Loucy (cell line): ENCODE results near the gene TLE3.

Source experiments
- H2AFZ ChIP-seq: fragments of 200-600 bp; sonication (generic); 2 replicates; pipeline ENCODE4 v1.6.0; 2016; ENCODE audit warnings: antibody characterized with exemption, mild to moderate bottlenecking, low read length, moderate library complexity
- H3F3A ChIP-seq: fragments of 200-600 bp; 2 replicates; pipeline ENCODE4 v1.6.0; 2016; ENCODE audit warnings: antibody characterized with exemption, low read depth, mild to moderate bottlenecking
- H3K27me3 ChIP-seq: fragments of 200-600 bp; sonication (generic); 2 replicates; pipeline ENCODE4 v1.6.1; 2014; ENCODE audit warnings: low read length, mild to moderate bottlenecking; ENCODE audit not compliant: insufficient read depth, poor library complexity, severe bottlenecking
- H3K36me3 ChIP-seq: fragments of 200-600 bp; sonication (generic); 2 replicates; pipeline ENCODE4 v1.6.1; 2016; ENCODE audit warnings: low read length; ENCODE audit not compliant: insufficient read depth
- H3K4me1 ChIP-seq: fragments of 200-600 bp; sonication (generic); 2 replicates; pipeline ENCODE4 v1.5.1; 2014; ENCODE audit warnings: low read length, mild to moderate bottlenecking; ENCODE audit not compliant: insufficient read depth, poor library complexity, severe bottlenecking
- H3K4me2 ChIP-seq: fragments of 200-600 bp; sonication (generic); 2 replicates; pipeline ENCODE4 v1.6.0; 2014; ENCODE audit warnings: antibody characterized with exemption, low read length, low read depth, mild to moderate bottlenecking; ENCODE audit not compliant: poor library complexity, severe bottlenecking
- H3K4me3 ChIP-seq: fragments of 200-600 bp; sonication (generic); 2 replicates; pipeline ENCODE4 v1.5.1; 2014; ENCODE audit warnings: low read length, mild to moderate bottlenecking, mixed read lengths; ENCODE audit not compliant: poor library complexity, severe bottlenecking
- H3K79me2 ChIP-seq: fragments of 200-600 bp; sonication (generic); 2 replicates; pipeline ENCODE4 v1.6.1; 2014; ENCODE audit warnings: low read length; ENCODE audit not compliant: insufficient read depth
- H3K9ac ChIP-seq: fragments of 200-600 bp; sonication (generic); 2 replicates; pipeline ENCODE4 v1.6.0; 2014; ENCODE audit warnings: mild to moderate bottlenecking, low read depth, low read length, moderate library complexity; ENCODE audit not compliant: poor library complexity, severe bottlenecking
- H3K9me2 ChIP-seq: fragments of 200-600 bp; sonication (generic); replicated peaks from 2 replicates; pipeline ENCODE4 v1.6.1; 2016; ENCODE audit warnings: low read depth, low read length, mixed read lengths
- H3K9me3 ChIP-seq: fragments of 200-600 bp; sonication (generic); 2 replicates; pipeline ENCODE4 v1.6.1; 2014; ENCODE audit warnings: mild to moderate bottlenecking, antibody characterized with exemption, low read length, low read depth; ENCODE audit not compliant: insufficient read depth
- H4K20me1 ChIP-seq: fragments of 200-600 bp; sonication (generic); 2 replicates; pipeline ENCODE4 v1.6.0; 2014; ENCODE audit warnings: antibody characterized with exemption, low read length, mild to moderate bottlenecking; ENCODE audit not compliant: insufficient read depth, poor library complexity, severe bottlenecking
- CTCF ChIP-seq: fragments of 200-600 bp; sonication (generic); conservative IDR thresholded peaks from 2 replicates; pipeline ENCODE4 v1.5.1; 2014; ENCODE audit warnings: mild to moderate bottlenecking, antibody characterized with exemption, low read length
- EZH2phosphoT487 ChIP-seq: fragments of 200-600 bp; IDR thresholded peaks from 2 replicates; pipeline ENCODE4 v1.6.1; 2018; ENCODE audit warnings: antibody characterized with exemption, mild to moderate bottlenecking, moderate library complexity, borderline replicate concordance

The TLE3 gene

DNA sequence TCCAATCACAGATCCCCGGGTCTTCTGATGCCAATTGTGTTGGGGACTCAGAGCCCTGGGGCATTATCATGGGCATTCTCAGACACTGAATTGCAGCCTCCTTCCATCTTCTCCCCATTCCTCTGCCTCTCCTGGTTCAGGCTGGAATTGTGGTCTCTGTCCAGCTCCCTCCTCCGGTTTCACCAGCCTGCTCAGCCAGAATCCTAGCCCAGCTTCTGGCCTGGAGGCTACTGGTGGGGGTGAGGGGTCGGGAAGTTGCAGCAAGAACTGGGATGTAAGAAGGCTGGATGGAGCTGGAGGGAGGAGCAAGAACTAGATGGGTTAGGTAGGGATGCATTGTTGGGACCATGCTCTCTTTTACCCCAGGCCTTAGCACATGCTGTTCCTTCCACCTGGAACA is 53.5 kb downstream of the TLE3 start:
- H3K4me3 ChIP-seq, result no peak overlapping the region
- no peak overlapping the region for H3K9ac ChIP-seq
- H2AFZ ChIP-seq, result no peak overlapping the region
- no peak for TF ChIP-seq EZH2phosphoT487
- TF ChIP-seq CTCF, result no peak
- no peaks in the 10 kb centered on the region for H3K9me2 ChIP-seq
- no peaks in the 10 kb centered on the region for H3K9me3 ChIP-seq
- H3K4me2 ChIP-seq, result no peak overlapping the region
- H3K36me3 ChIP-seq, result peaks cover 23% of the 10 kb centered on the region; the same call in 1 of the 2 replicates
- H4K20me1 ChIP-seq, result no peaks in the 10 kb centered on the region
- H3K27me3 ChIP-seq, result no peaks in the 10 kb centered on the region
- no peaks in the 10 kb centered on the region for H3K4me1 ChIP-seq
- H3F3A ChIP-seq, result no peaks in the 10 kb centered on the region
- H3K79me2 ChIP-seq, result no peaks in the 10 kb centered on the region

DNA sequence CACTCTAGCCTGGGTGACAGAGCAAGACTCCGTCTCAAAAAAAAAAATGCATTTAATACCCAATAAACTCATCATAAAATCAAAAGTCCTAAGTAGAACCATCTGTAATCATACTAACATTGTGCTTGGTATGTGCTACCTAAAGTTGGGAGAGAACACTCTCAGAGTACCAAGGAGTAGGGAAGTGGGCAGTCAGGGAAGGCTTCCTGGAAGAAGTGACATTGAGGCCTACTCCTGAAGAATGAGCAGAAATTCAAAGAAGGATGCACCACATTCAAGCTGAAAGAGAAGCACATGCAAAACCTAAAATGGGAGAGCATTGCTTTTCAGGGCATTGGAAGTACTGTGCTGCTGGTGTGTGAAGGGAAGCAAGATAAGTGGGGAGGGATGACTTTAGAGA is 54.1 kb downstream of the TLE3 start:
- no peaks in the 10 kb centered on the region for H3K79me2 ChIP-seq
- TF ChIP-seq EZH2phosphoT487 (no peak), CTCF (no peak)
- no peak overlapping the region for H3K4me2 ChIP-seq
- H3K36me3 ChIP-seq, result peaks cover 18% of the 10 kb centered on the region; the same call in 1 of the 2 replicates
- H4K20me1 ChIP-seq, result no peaks in the 10 kb centered on the region
- H3F3A ChIP-seq, result no peaks in the 10 kb centered on the region
- no peak overlapping the region for H3K9ac ChIP-seq
- no peak overlapping the region for H2AFZ ChIP-seq
- no peak overlapping the region for H3K4me3 ChIP-seq
- no peaks in the 10 kb centered on the region for H3K27me3 ChIP-seq
- no peaks in the 10 kb centered on the region for H3K9me2 ChIP-seq
- H3K4me1 ChIP-seq, result no peaks in the 10 kb centered on the region
- H3K9me3 ChIP-seq, result no peaks in the 10 kb centered on the region

GRCh38 chr15:70042553-70043214 is 55.0 kb downstream of the TLE3 start:
- H3K79me2 ChIP-seq, result no peaks in the 10 kb centered on the region
- no peaks in the 10 kb centered on the region for H3K9me2 ChIP-seq
- no peak overlapping the region for H3K4me2 ChIP-seq
- no peaks in the 10 kb centered on the region for H3F3A ChIP-seq
- H3K4me3 ChIP-seq, result no peak overlapping the region
- no peak for TF ChIP-seq EZH2phosphoT487
- TF ChIP-seq CTCF, result no peak
- H3K9ac ChIP-seq, result no peak overlapping the region
- H3K36me3 ChIP-seq, result peaks cover 9% of the 10 kb centered on the region; the same call in 1 of the 2 replicates
- no peak overlapping the region for H2AFZ ChIP-seq
- no peaks in the 10 kb centered on the region for H3K27me3 ChIP-seq
- H3K4me1 ChIP-seq, result no peaks in the 10 kb centered on the region
- no peaks in the 10 kb centered on the region for H3K9me3 ChIP-seq
- H4K20me1 ChIP-seq, result no peaks in the 10 kb centered on the region
